OCI-LY3 (cell line): ENCODE measurements around the gene DGLUCY.

Source experiments
- EZH2phosphoT487 ChIP-seq: fragments of 200-600 bp; shearing (Covaris generic); IDR thresholded peaks from 2 replicates; pipeline ENCODE4 v1.6.1; 2018; ENCODE audit warnings: antibody characterized with exemption, mixed run types, low read depth
- TF ChIP-seq, protein P1 (sequence below): fragments of 200-600, 300-600 bp; sonication (generic); IDR thresholded peaks from 2 replicates; pipeline ENCODE4 v1.5.1; 2014; ENCODE audit warnings: antibody characterized with exemption, low read length, low read depth

DNA sequence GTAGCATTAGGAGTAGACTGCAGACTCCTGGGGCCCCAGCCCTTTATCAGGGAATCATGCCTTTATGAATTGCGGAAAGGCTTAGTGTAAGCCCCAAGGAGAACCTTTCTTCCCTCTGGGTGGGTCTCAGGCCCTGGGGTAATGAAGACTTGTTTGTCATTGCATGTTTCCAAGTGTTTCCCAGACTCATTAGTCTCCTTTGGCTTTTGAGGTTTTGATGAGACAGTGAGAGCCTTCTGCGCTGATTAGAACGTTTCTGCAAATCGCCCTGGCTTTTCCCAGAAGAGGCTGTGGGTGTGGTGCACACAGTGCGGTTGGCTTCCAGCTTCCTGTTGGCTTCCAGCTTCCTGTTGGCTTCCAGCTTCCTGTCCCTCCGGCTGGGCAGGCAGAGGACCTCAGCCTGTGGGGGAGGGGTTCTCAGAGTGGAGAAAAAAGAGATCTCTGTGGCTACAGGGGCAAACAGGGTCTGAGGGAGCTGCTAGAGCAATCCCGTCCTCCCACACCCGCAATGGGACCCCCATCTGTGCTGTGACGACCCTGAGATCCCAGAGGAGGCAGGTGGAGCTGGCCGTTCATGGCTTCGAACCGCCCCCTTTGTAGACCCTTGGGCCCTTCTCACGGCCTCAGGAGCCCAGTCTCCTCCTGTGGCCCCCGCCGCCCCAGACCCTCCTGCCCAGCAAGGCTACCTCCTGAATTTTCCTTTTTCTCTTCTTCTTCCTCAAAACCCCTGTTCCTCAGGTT lies 88.5 kb downstream of the DGLUCY start:
- TF ChIP-seq, protein P1, sequence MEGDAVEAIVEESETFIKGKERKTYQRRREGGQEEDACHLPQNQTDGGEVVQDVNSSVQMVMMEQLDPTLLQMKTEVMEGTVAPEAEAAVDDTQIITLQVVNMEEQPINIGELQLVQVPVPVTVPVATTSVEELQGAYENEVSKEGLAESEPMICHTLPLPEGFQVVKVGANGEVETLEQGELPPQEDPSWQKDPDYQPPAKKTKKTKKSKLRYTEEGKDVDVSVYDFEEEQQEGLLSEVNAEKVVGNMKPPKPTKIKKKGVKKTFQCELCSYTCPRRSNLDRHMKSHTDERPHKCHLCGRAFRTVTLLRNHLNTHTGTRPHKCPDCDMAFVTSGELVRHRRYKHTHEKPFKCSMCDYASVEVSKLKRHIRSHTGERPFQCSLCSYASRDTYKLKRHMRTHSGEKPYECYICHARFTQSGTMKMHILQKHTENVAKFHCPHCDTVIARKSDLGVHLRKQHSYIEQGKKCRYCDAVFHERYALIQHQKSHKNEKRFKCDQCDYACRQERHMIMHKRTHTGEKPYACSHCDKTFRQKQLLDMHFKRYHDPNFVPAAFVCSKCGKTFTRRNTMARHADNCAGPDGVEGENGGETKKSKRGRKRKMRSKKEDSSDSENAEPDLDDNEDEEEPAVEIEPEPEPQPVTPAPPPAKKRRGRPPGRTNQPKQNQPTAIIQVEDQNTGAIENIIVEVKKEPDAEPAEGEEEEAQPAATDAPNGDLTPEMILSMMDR: no peak
- no peak for TF ChIP-seq EZH2phosphoT487
